BJ (cell line): ENCODE measurements around the gene TMEM201. TPM values are rescaled to one million over a fixed set of nuclear protein-coding genes. Genes with fewer than 3 reads are reported as not detected.

Experiments
- CTCF ChIA-PET: fragments of 350-600 bp; formaldehyde crosslinking; extraction: SDS; loops from one replicate; lab custom pipeline; 2021; ENCODE audit warnings: antibody characterized with exemption, inconsistent platforms; lab: Yijun Ruan, JAX
- POLR2A ChIA-PET: fragments of 300-600 bp; sonication (Branson Sonifier 250); formaldehyde crosslinking; extraction: SDS; loops from one replicate; lab custom pipeline; 2021; ENCODE audit warnings: antibody characterized with exemption; lab: Charles Lee
- DNase-seq: peaks from one replicate; pipeline ENCODE4 v3.0.0-alpha.2; 2011; ENCODE audit warnings: low read depth
- H3K27me3 ChIP-seq: 2 replicates; pipeline ENCODE4 v1.6.0; 2011; ENCODE audit warnings: low read length; ENCODE audit not compliant: control insufficient read depth, insufficient read depth
- H3K36me3 ChIP-seq: 2 replicates; pipeline ENCODE4 v1.5.1; 2011; ENCODE audit warnings: low read length; ENCODE audit not compliant: control insufficient read depth, insufficient read depth
- H3K4me3 ChIP-seq: 2 replicates; pipeline ENCODE4 v1.5.1; 2011; ENCODE audit warnings: low read depth, mild to moderate bottlenecking, control low read depth, low read length
- CTCF ChIP-seq: IDR thresholded peaks from 2 replicates; pipeline ENCODE4 v1.5.1; 2011; ENCODE audit warnings: low read depth, mild to moderate bottlenecking, control low read depth, inconsistent platforms, low read length, moderate library complexity; ENCODE audit not compliant: insufficient read depth
- polyA plus RNA-seq: library from polyadenylated mRNA; depleted of rRNA; stranded (reverse); fragments of >200 nt; gene quantifications from 2 replicates; pipeline ENCODE4 v1.2.3, GENCODE V29; 2011

TMEM201 gene
- polyA plus RNA-seq, 1 experiment, result 2.9 TPM

- no peaks in the 10 kb centered on the region for H3K27me3 ChIP-seq
- CTCF ChIA-PET, result interaction anchor here (1.3 to 1.6 kb wide), 4 partner anchors 10 to 303 kb away, joined by 3 to 7 read pairs (median 4); no protein-coding TSS in a partner anchor
- POLR2A ChIA-PET, result interaction anchor here (0.5 kb wide), 1 partner anchor 1297 kb away, joined by 5 read pairs; no protein-coding TSS in a partner anchor
- TF ChIP-seq CTCF, result no peak
- peaks cover 3% of the 10 kb centered on the region; the same call in 1 of the 2 replicates for H3K36me3 ChIP-seq
- DNase-seq, result no peak
- H3K4me3 ChIP-seq, result no peak overlapping the region
These were observed 3.9 kb downstream of the TMEM201 start for GRCh38 chr1:9592510-9593075.

- DNase-seq, result no peak
- ChIA-PET CTCF (interaction anchor here (0.5 to 1.6 kb wide), 6 partner anchors 10 to 304 kb away, joined by 3 to 7 read pairs (median 4); no protein-coding TSS in a partner anchor), POLR2A (no interaction called here)
- no peak overlapping the region for H3K4me3 ChIP-seq
- no peak for TF ChIP-seq CTCF
- no peaks in the 10 kb centered on the region for H3K27me3 ChIP-seq
- H3K36me3 ChIP-seq, result peaks cover 8% of the 10 kb centered on the region; the same call in 1 of the 2 replicates
These were observed 4.4 kb downstream of the TMEM201 start for GRCh38 chr1:9593147-9593491.

GRCh38 chr1:9593492-9594465 is 5.1 kb downstream of the TMEM201 start:
- CTCF ChIA-PET, result interaction anchor here (0.5 to 1.6 kb wide), 4 partner anchors 11 to 35 kb away, joined by 3 to 4 read pairs (median 3); no protein-coding TSS in a partner anchor
- Histone ChIP-seq H3K4me3 (no peak overlapping the region), H3K27me3 (no peaks in the 10 kb centered on the region), H3K36me3 (peaks cover 8% of the 10 kb centered on the region; the same call in 1 of the 2 replicates)
- DNase-seq, result no peak
- TF ChIP-seq CTCF, result no peak
- POLR2A ChIA-PET, result no interaction called here

- ChIA-PET POLR2A (no interaction called here), CTCF (no interaction called here)
- Histone ChIP-seq H3K36me3 (peaks cover 8% of the 10 kb centered on the region; the same call in 1 of the 2 replicates), H3K4me3 (no peak overlapping the region), H3K27me3 (no peaks in the 10 kb centered on the region)
- no peak for DNase-seq
- no peak for TF ChIP-seq CTCF
These were observed 5.9 kb downstream of the TMEM201 start for GRCh38 chr1:9594471-9595155.
